Measurements from ENCODE around the gene AGRP.
A peak's percentile ranks its signal among the peaks of the same experiment; 100 is the strongest.

The AGRP gene

GRCh38 chr16:67526149-67526791, 42.9 kb upstream of the AGRP start:
- TF ChIP-seq EZH2 (IDR thresholded peaks at IDR 0.05; ENCODE audit: borderline replicate concordance, low read depth, low read length, severe bottlenecking), result no peak
- TF ChIP-seq CTCF (IDR thresholded peaks at IDR 0.05; ENCODE audit: borderline replicate concordance, extremely low read depth, low read length, poor library complexity, severe bottlenecking), result no peak
- Histone ChIP-seq H3K4me1 (ENCODE audit: insufficient read depth, low read length) (peaks cover 36% of the 10 kb centered on the region), H2AFZ (ENCODE audit: low read depth, low read length) (no peak overlapping the region)

GRCh38 chr16:67525176-67525860, 42.0 kb upstream of the AGRP start:
- DNase-seq, result no peak
- H3K36me3 ChIP-seq (ENCODE audit: insufficient read depth, low read length), result no peaks in the 10 kb centered on the region
- H3K9ac ChIP-seq (ENCODE audit: low read depth, low read length), result no peak overlapping the region
- no peak overlapping the region for H3K27ac ChIP-seq (ENCODE audit: low read length)
- no peaks in the 10 kb centered on the region for H3K9me3 ChIP-seq (ENCODE audit: insufficient read depth, low read length, severe bottlenecking)
- TF ChIP-seq EZH2 (IDR thresholded peaks at IDR 0.05; ENCODE audit: borderline replicate concordance, low read depth, low read length, severe bottlenecking), result no peak
- TF ChIP-seq CTCF (IDR thresholded peaks at IDR 0.05; ENCODE audit: borderline replicate concordance, extremely low read depth, low read length, poor library complexity, severe bottlenecking), result no peak
- no peak for ATAC-seq (ENCODE audit: insufficient read depth, low read depth)
- peaks cover 7% of the 10 kb centered on the region for H3K79me2 ChIP-seq (ENCODE audit: insufficient read depth, low read length)
- no peak overlapping the region for H2AFZ ChIP-seq (ENCODE audit: low read depth, low read length)
- H3K4me2 ChIP-seq (ENCODE audit: insufficient read depth, low read length), result no peak overlapping the region
- H3K4me3 ChIP-seq (ENCODE audit: low read depth in 1 of 2, low read length in 2 of 2), result no peak overlapping the region
- no peaks in the 10 kb centered on the region for H3K27me3 ChIP-seq (ENCODE audit: insufficient read depth, low read length, poor library complexity)
- peaks cover 33% of the 10 kb centered on the region for H3K4me1 ChIP-seq (ENCODE audit: insufficient read depth, low read length)
- H4K20me1 ChIP-seq (ENCODE audit: insufficient read depth, low read length), result no peaks in the 10 kb centered on the region

More at GRCh38 chr16:67526149-67526791, 42.9 kb upstream of the AGRP start:
- H3K27me3 ChIP-seq (ENCODE audit: insufficient read depth, low read length, poor library complexity), result no peaks in the 10 kb centered on the region
- H3K9me3 ChIP-seq (ENCODE audit: insufficient read depth, low read length, severe bottlenecking), result no peaks in the 10 kb centered on the region
- DNase-seq, result no peak
- ATAC-seq (ENCODE audit: insufficient read depth, low read depth), result no peak
- no peak overlapping the region for H3K4me2 ChIP-seq (ENCODE audit: insufficient read depth, low read length)
- H3K4me3 ChIP-seq (ENCODE audit: low read depth in 1 of 2, low read length in 2 of 2), result no peak overlapping the region
- no peaks in the 10 kb centered on the region for H3K36me3 ChIP-seq (ENCODE audit: insufficient read depth, low read length)
- H3K79me2 ChIP-seq (ENCODE audit: insufficient read depth, low read length), result peaks cover 12% of the 10 kb centered on the region
- H4K20me1 ChIP-seq (ENCODE audit: insufficient read depth, low read length), result peaks cover 6% of the 10 kb centered on the region; the same call in 1 of the 2 replicates
- no peak overlapping the region for H3K27ac ChIP-seq (ENCODE audit: low read length)
- no peak overlapping the region for H3K9ac ChIP-seq (ENCODE audit: low read depth, low read length)

- Histone ChIP-seq H3K4me3 (ENCODE audit: low read depth in 1 of 2, low read length in 2 of 2) (peak overlapping the region; percentile 29 to 72; a peak in 3 of 4 replicates), H2AFZ (ENCODE audit: low read depth, low read length) (peak overlapping the region; percentile 92)
- TF ChIP-seq CTCF (IDR thresholded peaks at IDR 0.05; ENCODE audit: borderline replicate concordance, extremely low read depth, low read length, poor library complexity, severe bottlenecking) (peak; percentile 98), EZH2 (IDR thresholded peaks at IDR 0.05; ENCODE audit: borderline replicate concordance, low read depth, low read length, severe bottlenecking) (no peak)
These were observed 37.9 kb upstream of the AGRP start for GRCh38 chr16:67521095-67521804.

More at GRCh38 chr16:67521095-67521804, 37.9 kb upstream of the AGRP start:
- peak overlapping the region; percentile 97 for H3K4me2 ChIP-seq (ENCODE audit: insufficient read depth, low read length)
- H3K9me3 ChIP-seq (ENCODE audit: insufficient read depth, low read length, severe bottlenecking), result no peaks in the 10 kb centered on the region
- DNase-seq (peak; percentile 96), ATAC-seq (ENCODE audit: insufficient read depth, low read depth) (peak; percentile 88)
- peak overlapping the region; percentile 91 for H3K27ac ChIP-seq (ENCODE audit: low read length)
- no peaks in the 10 kb centered on the region for H3K79me2 ChIP-seq (ENCODE audit: insufficient read depth, low read length)
- H3K4me1 ChIP-seq (ENCODE audit: insufficient read depth, low read length), result peaks cover 13% of the 10 kb centered on the region
- peak overlapping the region; percentile 62 for H3K9ac ChIP-seq (ENCODE audit: low read depth, low read length)
- no peaks in the 10 kb centered on the region for H3K27me3 ChIP-seq (ENCODE audit: insufficient read depth, low read length, poor library complexity)
- no peaks in the 10 kb centered on the region for H3K36me3 ChIP-seq (ENCODE audit: insufficient read depth, low read length)
- no peaks in the 10 kb centered on the region for H4K20me1 ChIP-seq (ENCODE audit: insufficient read depth, low read length)
